CD14-positive monocyte (primary cell): ENCODE results near the gene ETFDH. TPM values are rescaled to one million over a fixed set of nuclear protein-coding genes. Genes with fewer than 3 reads are reported as not detected.

Experiments used
- DNase-seq, 3 donors: peaks; one replicate each; pipeline ENCODE4 v3.0.0-alpha.2; 2011 to 2022
- H2AFZ ChIP-seq: 2 replicates; pipeline ENCODE4 v1.6.0; 2012; ENCODE audit warnings: mild to moderate bottlenecking, low read depth, low read length, inconsistent platforms; ENCODE audit not compliant: insufficient read depth, poor library complexity, severe bottlenecking
- H3K27ac ChIP-seq, 2 donors: 1 replicate in 1 of 2; 2 replicates in 1 of 2; pipeline ENCODE4 v1.5.1; 2012 to 2013; ENCODE audit warnings: low read length in 2 of 2, control low read depth in 1 of 2, inconsistent platforms in 1 of 2, low read depth in 1 of 2, mild to moderate bottlenecking in 1 of 2
- H3K27me3 ChIP-seq, 2 donors: one replicate each; pipeline versions ENCODE4 v1.6.0 to v1.6.1; 2011 to 2013; ENCODE audit warnings: low read length in 2 of 2; ENCODE audit not compliant: control insufficient read depth in 2 of 2, insufficient read depth in 2 of 2
- H3K36me3 ChIP-seq, 2 donors: replicated peaks in 1 of 2; 1 replicate in 1 of 2; 2 replicates in 1 of 2; pipeline versions ENCODE4 v1.5.1 to v1.6.1; 2012 to 2013; ENCODE audit warnings: low read length in 2 of 2, control low read depth in 1 of 2, inconsistent platforms in 1 of 2, mild to moderate bottlenecking in 1 of 2; ENCODE audit not compliant: insufficient read depth in 2 of 2, control insufficient read depth in 1 of 2
- H3K4me1 ChIP-seq, 2 donors: 1 replicate in 1 of 2; 2 replicates in 1 of 2; pipeline versions ENCODE4 v1.5.1 to v1.6.1; 2012 to 2013; ENCODE audit warnings: low read length in 2 of 2, control low read depth in 1 of 2, inconsistent platforms in 1 of 2, mild to moderate bottlenecking in 1 of 2, moderate library complexity in 1 of 2; ENCODE audit not compliant: insufficient read depth in 2 of 2, control insufficient read depth in 1 of 2
- H3K4me2 ChIP-seq: replicated peaks from 2 replicates; pipeline ENCODE3; 2012; ENCODE audit warnings: low read length, moderate library complexity, mild to moderate bottlenecking; ENCODE audit not compliant: poor library complexity, severe bottlenecking; ENCODE audit errors: extremely low read depth
- H3K4me3 ChIP-seq, 3 experiments: fragments of 200-600 bp in 1 of 3; sonication (generic) in 1 of 3; replicated peaks in 1 of 3; 1 replicate in 2 of 3; 2 replicates in 1 of 3; pipeline ENCODE4 v1.5.1; 2011 to 2013; ENCODE audit warnings: low read length in 3 of 3, mild to moderate bottlenecking in 3 of 3, control low read depth in 2 of 3, low read depth in 2 of 3, inconsistent platforms in 1 of 3, moderate library complexity in 1 of 3
- H3K79me2 ChIP-seq: 2 replicates; pipeline ENCODE4 v1.6.0; 2012; ENCODE audit warnings: mild to moderate bottlenecking, control low read depth, inconsistent platforms, low read length, moderate library complexity; ENCODE audit not compliant: insufficient read depth
- H3K9ac ChIP-seq: 2 replicates; pipeline ENCODE4 v1.6.0; 2017; ENCODE audit warnings: low read length, mild to moderate bottlenecking; ENCODE audit not compliant: insufficient read depth, poor library complexity, severe bottlenecking
- H3K9me3 ChIP-seq, 2 donors: replicated peaks in 1 of 2; 1 replicate in 1 of 2; 2 replicates in 1 of 2; pipeline versions ENCODE4 v1.5.1 to v1.6.1; 2012 to 2013; ENCODE audit warnings: low read length in 2 of 2, control low read depth in 1 of 2; ENCODE audit not compliant: control insufficient read depth in 1 of 2, insufficient read depth in 1 of 2
- H4K20me1 ChIP-seq: 2 replicates; pipeline ENCODE4 v1.6.0; 2012; ENCODE audit warnings: mild to moderate bottlenecking, low read length, control low read depth, moderate library complexity; ENCODE audit not compliant: insufficient read depth
- H3K27ac Mint-ChIP-seq, 7 donors: one replicate each; pipeline ENCODE4 v1.8.0; 2020; ENCODE audit warnings: mild to moderate bottlenecking in 7 of 7, mixed read lengths in 7 of 7, moderate library complexity in 6 of 7, inconsistent platforms in 2 of 7
- H3K27me3 Mint-ChIP-seq, 3 donors: one replicate each; pipeline ENCODE4 v1.8.0; 2021 to 2022; ENCODE audit warnings: low read depth in 3 of 3, mild to moderate bottlenecking in 3 of 3, mixed read lengths in 3 of 3, moderate library complexity in 3 of 3, inconsistent platforms in 1 of 3
- H3K36me3 Mint-ChIP-seq, 2 donors: one replicate each; pipeline ENCODE4 v1.8.0; 2020; ENCODE audit warnings: mixed read lengths in 2 of 2, inconsistent platforms in 1 of 2, mild to moderate bottlenecking in 1 of 2
- H3K4me1 Mint-ChIP-seq: one replicate; pipeline ENCODE4 v1.8.0; 2020; ENCODE audit warnings: mild to moderate bottlenecking, mixed read lengths
- H3K4me3 Mint-ChIP-seq, 2 donors: one replicate each; pipeline ENCODE4 v1.8.0; 2020; ENCODE audit warnings: mild to moderate bottlenecking in 2 of 2, mixed read lengths in 2 of 2, moderate library complexity in 1 of 2
- H3K9me3 Mint-ChIP-seq, 7 donors: one replicate each; pipeline ENCODE4 v1.8.0; 2020 to 2022; ENCODE audit warnings: mixed read lengths in 7 of 7, mild to moderate bottlenecking in 6 of 7, moderate library complexity in 6 of 7, inconsistent platforms in 2 of 7
- CTCF ChIP-seq: fragments of 200-600 bp; IDR thresholded peaks from one replicate; pipeline ENCODE4 v1.8.0; 2022; ENCODE audit warnings: antibody characterized with exemption, mild to moderate bottlenecking
- WGBS: methylation state at CpG from one replicate; pipeline ENCODE4 v1.1.5; 2013; ENCODE audit warnings: missing lambda C conversion rate; ENCODE audit not compliant: insufficient coverage; 5-methylcytosine and 5-hydroxymethylcytosine counted together
- intact Hi-C, 2 donors: fragments of 100-400 bp; cut with micrococcal nuclease; formaldehyde crosslinking; loops; one replicate each; pipeline versions ENCODE4 v1.15.0 to v1.15.1; 2023
- polyA plus RNA-seq, 3 donors: library from polyadenylated mRNA; depleted of rRNA in 1 of 3; unstranded in 2 of 3; stranded (reverse) in 1 of 3; fragments of 300-500 nt in 2 of 3; fragments of >200 nt in 1 of 3; fragmentation: Illumina TruSeq in 2 of 3; gene quantifications; 1 replicate in 2 of 3; 2 replicates in 1 of 3; pipeline ENCODE4 v1.2.3, GENCODE V29; 2012 to 2021

The ETFDH gene
- polyA plus RNA-seq, 3 donors: 11.9 to 17.8 (median 16.8) TPM

GRCh38 chr4:158636619-158637018, 35.5 kb upstream of the ETFDH start:
- intact Hi-C loops: no loop called here
- no peak for TF ChIP-seq CTCF
- H3K27ac Mint-ChIP-seq: no peak overlapping the region
- no peak for DNase-seq
- H3K36me3 Mint-ChIP-seq: no peaks in the 10 kb centered on the region
- Histone ChIP-seq H2AFZ (no peak overlapping the region), H3K4me2 (no peak overlapping the region), H3K9ac (no peak overlapping the region), H3K4me1 (no peaks in the 10 kb centered on the region), H4K20me1 (no peaks in the 10 kb centered on the region), H3K4me3 (no peak overlapping the region), H3K79me2 (no peaks in the 10 kb centered on the region), H3K36me3 (no peaks in the 10 kb centered on the region), H3K9me3 (no peaks in the 10 kb centered on the region), H3K27ac (no peak overlapping the region), H3K27me3 (no peaks in the 10 kb centered on the region)
- no peak overlapping the region for H3K4me3 Mint-ChIP-seq
- peaks cover 2% of the 10 kb centered on the region for H3K4me1 Mint-ChIP-seq
- peaks cover 0 to 1% (median 0%) of the 10 kb centered on the region in 3 donors for H3K27me3 Mint-ChIP-seq
- no CpG with 5 or more reads among the region's 1 CpG for WGBS
- peaks cover 0 to 4% (median 0%) of the 10 kb centered on the region in 7 donors for H3K9me3 Mint-ChIP-seq

DNA sequence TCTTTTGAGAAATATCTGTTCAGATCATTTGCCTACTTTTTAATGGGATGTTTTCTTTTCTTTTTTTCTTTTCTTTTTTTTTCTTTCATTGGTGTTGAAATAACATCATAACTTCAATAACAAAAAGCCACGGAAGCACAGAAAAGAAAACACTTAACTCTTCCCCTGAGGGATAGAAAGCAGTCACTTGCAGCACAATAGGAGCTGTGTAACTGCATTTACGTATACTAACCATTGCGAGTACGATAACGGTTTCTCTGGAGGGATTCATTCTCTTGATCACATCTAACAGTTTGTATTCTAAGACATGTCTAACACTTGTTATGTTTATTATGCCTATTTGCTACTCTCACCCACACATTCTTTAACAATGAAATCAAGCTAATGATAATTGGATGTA, 27.7 kb upstream of the ETFDH start:
- Mint-ChIP-seq H3K36me3 (peaks cover 0 to 4% of the 10 kb centered on the region in 2 donors), H3K27me3 (no peaks in the 10 kb centered on the region), H3K9me3 (peaks cover 0 to 6% (median 4%) of the 10 kb centered on the region in 7 donors), H3K27ac (no peak overlapping the region), H3K4me3 (no peak overlapping the region), H3K4me1 (peaks cover 3% of the 10 kb centered on the region)
- Histone ChIP-seq H3K4me3 (no peak overlapping the region), H4K20me1 (no peaks in the 10 kb centered on the region), H3K27ac (no peak overlapping the region), H3K79me2 (no peaks in the 10 kb centered on the region), H3K36me3 (no peaks in the 10 kb centered on the region), H3K9ac (no peak overlapping the region), H2AFZ (no peak overlapping the region), H3K4me2 (no peak overlapping the region), H3K27me3 (no peaks in the 10 kb centered on the region), H3K4me1 (no peaks in the 10 kb centered on the region), H3K9me3 (no peaks in the 10 kb centered on the region)
- TF ChIP-seq CTCF: no peak
- WGBS: 83% methylated on average over 1 of the region's 5 CpGs
- no peak for DNase-seq
- intact Hi-C loops: no loop called here
